Transverse colon (tissue), 4 donors: ENCODE results near the gene RIPOR1. TPM values are rescaled to one million over a fixed set of nuclear protein-coding genes. Genes with fewer than 3 reads are reported as not detected.

Source experiments
- DNase-seq: peaks from one replicate; pipeline ENCODE4 v3.0.0-alpha.2; 2019
- H3K27ac ChIP-seq, 4 donors: fragments of 200-600 bp; sonication (generic); 2 replicates each; pipeline ENCODE4 v1.5.1; 2016 to 2018; ENCODE audit warnings: inconsistent platforms in 4 of 4
- H3K27me3 ChIP-seq: fragments of 200-600 bp; sonication (generic); 2 replicates; pipeline ENCODE4 v1.5.1; 2017; ENCODE audit warnings: inconsistent platforms
- H3K36me3 ChIP-seq, 4 donors: fragments of 200-600 bp; sonication (generic); 2 replicates each; pipeline ENCODE4 v1.5.1; 2017 to 2019; ENCODE audit warnings: inconsistent platforms in 4 of 4
- H3K4me1 ChIP-seq, 4 donors: fragments of 200-600 bp; sonication (generic); 2 replicates each; pipeline ENCODE4 v1.5.1; 2017 to 2020; ENCODE audit warnings: inconsistent platforms in 4 of 4
- H3K4me3 ChIP-seq, 4 donors: fragments of 200-600 bp; sonication (generic); 1 replicate in 1 of 4; 2 replicates in 3 of 4; pipeline versions ENCODE4 v1.5.1 to v1.6.1; 2017 to 2019; ENCODE audit warnings: inconsistent platforms in 4 of 4
- H3K9me3 ChIP-seq, 2 donors: fragments of 200-600 bp; sonication (generic); 2 replicates each; pipeline ENCODE4 v1.5.1; 2017 to 2019; ENCODE audit warnings: inconsistent platforms in 2 of 2
- EP300 ChIP-seq: sonication (generic); formaldehyde crosslinking; IDR thresholded peaks from one replicate; pipeline ENCODE4 v1.6.1; 2017; ENCODE audit warnings: antibody characterized with exemption, low read depth
- POLR2A ChIP-seq: fragments of 450-650 bp; IDR thresholded peaks from one replicate; pipeline ENCODE4 v1.6.1; 2016; ENCODE audit warnings: antibody characterized with exemption, mild to moderate bottlenecking, moderate library complexity
- POLR2AphosphoS5 ChIP-seq, 3 donors: sonication (generic); formaldehyde crosslinking; IDR thresholded peaks; one replicate each; pipeline ENCODE4 v1.6.1; 2016; ENCODE audit warnings: antibody characterized with exemption in 3 of 3
- WGBS, 2 donors: methylation state at CpG; one replicate each; pipeline ENCODE4 v1.1.5; 2018; ENCODE audit warnings: low coverage in 1 of 2; 5-methylcytosine and 5-hydroxymethylcytosine counted together
- in situ Hi-C, 4 donors: fragments of 200-750 bp; cut with MboI; loops; one replicate each; pipeline versions ENCODE4 v1.15.0 to v1.15.1; 2017; ENCODE audit warnings: low sequenced_read_pairs in 3 of 4, low pct_ligation_motif_present in 1 of 4, low pct_unique_long_range_greater_than_20kb in 1 of 4
- intact Hi-C: fragments of 100-400 bp; cut with DNase I; formaldehyde crosslinking; loops from one replicate; pipeline ENCODE4 v1.15.1; 2023; ENCODE audit warnings: low total_unique reads
- total RNA-seq, 4 donors: library from RNA; depleted of rRNA; stranded (reverse); fragments of >200 nt; gene quantifications; one replicate each; pipeline ENCODE4 v1.1.0, GENCODE V29; 2016
- TF ChIP-seq, protein P1 (sequence below), 5 experiments: fragments of 200-600 bp in 3 of 5; fragments of 450-650 bp in 2 of 5; sonication (generic) in 3 of 5; IDR thresholded peaks; 1 replicate in 2 of 5; 2 replicates in 3 of 5; pipeline ENCODE4 v1.5.1; 2016 to 2017; ENCODE audit warnings: antibody characterized with exemption in 5 of 5, inconsistent platforms in 3 of 5, mild to moderate bottlenecking in 2 of 5, moderate library complexity in 1 of 5

The RIPOR1 gene
- total RNA-seq, 4 donors from 2014 or later, result 11.2 to 141 (median 24.1) TPM

DNA sequence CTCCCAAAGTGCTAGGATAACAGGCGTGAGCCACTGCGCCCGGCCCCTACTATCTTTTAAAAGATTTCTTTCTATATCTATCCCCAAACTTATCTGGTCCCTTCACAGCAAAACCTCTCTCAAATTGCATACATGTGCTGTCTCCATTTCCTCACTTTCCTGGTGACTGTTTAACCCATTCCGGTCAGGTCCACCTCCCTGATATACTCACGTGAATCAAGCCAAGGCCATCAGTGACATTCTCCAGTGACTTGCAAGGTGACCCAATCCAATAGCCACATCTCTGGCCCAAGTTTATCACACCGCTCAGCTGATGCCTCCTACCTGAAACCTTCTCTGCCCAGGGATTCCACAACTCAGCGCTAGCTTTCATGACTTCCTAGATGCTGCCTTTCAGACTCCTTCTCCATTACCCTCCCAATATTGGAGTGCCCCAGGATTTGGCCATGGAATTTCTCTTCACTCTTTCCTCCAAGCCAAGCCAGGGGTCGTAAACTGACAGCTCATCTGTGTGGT, 32.3 kb downstream of the RIPOR1 start:
- Histone ChIP-seq H3K4me3 (peak overlapping the region in 2 of 4 donors; percentile 64 to 75), H3K36me3 (no peaks in the 10 kb centered on the region), H3K27me3 (no peaks in the 10 kb centered on the region), H3K4me1 (peaks cover 5 to 26% (median 21%) of the 10 kb centered on the region in 4 donors), H3K9me3 (no peaks in the 10 kb centered on the region), H3K27ac (peak overlapping the region; percentile 97 to 99 (median 98))
- no peak for TF ChIP-seq POLR2AphosphoS5 (IDR thresholded peaks at IDR 0.05)
- TF ChIP-seq, protein P1, sequence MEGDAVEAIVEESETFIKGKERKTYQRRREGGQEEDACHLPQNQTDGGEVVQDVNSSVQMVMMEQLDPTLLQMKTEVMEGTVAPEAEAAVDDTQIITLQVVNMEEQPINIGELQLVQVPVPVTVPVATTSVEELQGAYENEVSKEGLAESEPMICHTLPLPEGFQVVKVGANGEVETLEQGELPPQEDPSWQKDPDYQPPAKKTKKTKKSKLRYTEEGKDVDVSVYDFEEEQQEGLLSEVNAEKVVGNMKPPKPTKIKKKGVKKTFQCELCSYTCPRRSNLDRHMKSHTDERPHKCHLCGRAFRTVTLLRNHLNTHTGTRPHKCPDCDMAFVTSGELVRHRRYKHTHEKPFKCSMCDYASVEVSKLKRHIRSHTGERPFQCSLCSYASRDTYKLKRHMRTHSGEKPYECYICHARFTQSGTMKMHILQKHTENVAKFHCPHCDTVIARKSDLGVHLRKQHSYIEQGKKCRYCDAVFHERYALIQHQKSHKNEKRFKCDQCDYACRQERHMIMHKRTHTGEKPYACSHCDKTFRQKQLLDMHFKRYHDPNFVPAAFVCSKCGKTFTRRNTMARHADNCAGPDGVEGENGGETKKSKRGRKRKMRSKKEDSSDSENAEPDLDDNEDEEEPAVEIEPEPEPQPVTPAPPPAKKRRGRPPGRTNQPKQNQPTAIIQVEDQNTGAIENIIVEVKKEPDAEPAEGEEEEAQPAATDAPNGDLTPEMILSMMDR (IDR thresholded peaks at IDR 0.05), result no peak
- TF ChIP-seq EP300, result no peak
- TF ChIP-seq POLR2A, result no peak
- WGBS, 2 donors, result 75 to 82% methylated on average over 4 to 8 of the region's 8 CpGs
- in situ Hi-C loops (loop anchor here in 2 of 4 donors (25.0 kb wide), 1 partner anchor 101 kb away; the partner anchor contains the start of genes ACD (in 2 of the 2), C16orf86 (in 2 of the 2), ENKD1 (in 2 of the 2) and PARD6A (in 2 of the 2)), intact Hi-C loops (no loop called here)
- DNase-seq, result no peak

DNA sequence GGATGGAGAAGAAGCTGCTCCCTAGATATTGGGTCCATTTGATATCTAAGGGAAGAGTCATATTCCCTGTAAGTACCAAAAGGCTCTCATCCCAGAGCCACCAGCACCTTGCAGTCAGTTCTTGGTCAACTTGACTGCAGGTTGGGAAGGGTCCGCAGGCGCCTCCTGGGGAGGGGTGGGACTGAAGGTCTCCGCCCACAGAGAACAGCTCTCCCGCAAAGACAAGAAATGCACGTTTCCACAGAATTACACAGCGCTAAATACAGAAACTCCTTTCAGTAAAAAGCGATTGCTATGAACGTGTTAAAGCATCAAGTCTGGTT, 32.8 kb downstream of the RIPOR1 start:
- intact Hi-C loops, result no loop called here
- TF ChIP-seq POLR2AphosphoS5 (IDR thresholded peaks at IDR 0.05), result no peak
- TF ChIP-seq EP300, result no peak
- TF ChIP-seq POLR2A, result no peak
- TF ChIP-seq, protein P1 (IDR thresholded peaks at IDR 0.05), result no peak
- WGBS, 2 donors, result 3% methylated on average over 8 of the region's 8 CpGs; no CpG with 5 or more reads in 1 of the 2 donors
- no peaks in the 10 kb centered on the region for H3K36me3 ChIP-seq
- H3K27me3 ChIP-seq, result no peaks in the 10 kb centered on the region
- peaks cover 5 to 29% (median 21%) of the 10 kb centered on the region in 4 donors for H3K4me1 ChIP-seq
- H3K9me3 ChIP-seq, result no peaks in the 10 kb centered on the region
- in situ Hi-C loops, result loop anchor here in 2 of 4 donors (25.0 kb wide), 1 partner anchor 101 kb away; the partner anchor contains the start of genes ACD (in 2 of the 2), C16orf86 (in 2 of the 2), ENKD1 (in 2 of the 2) and PARD6A (in 2 of the 2)
- H3K27ac ChIP-seq, result peak overlapping the region; percentile 97 to 99 (median 98)
- no peak for DNase-seq
- H3K4me3 ChIP-seq, result peak overlapping the region; percentile 49 to 94 (median 70)

DNA sequence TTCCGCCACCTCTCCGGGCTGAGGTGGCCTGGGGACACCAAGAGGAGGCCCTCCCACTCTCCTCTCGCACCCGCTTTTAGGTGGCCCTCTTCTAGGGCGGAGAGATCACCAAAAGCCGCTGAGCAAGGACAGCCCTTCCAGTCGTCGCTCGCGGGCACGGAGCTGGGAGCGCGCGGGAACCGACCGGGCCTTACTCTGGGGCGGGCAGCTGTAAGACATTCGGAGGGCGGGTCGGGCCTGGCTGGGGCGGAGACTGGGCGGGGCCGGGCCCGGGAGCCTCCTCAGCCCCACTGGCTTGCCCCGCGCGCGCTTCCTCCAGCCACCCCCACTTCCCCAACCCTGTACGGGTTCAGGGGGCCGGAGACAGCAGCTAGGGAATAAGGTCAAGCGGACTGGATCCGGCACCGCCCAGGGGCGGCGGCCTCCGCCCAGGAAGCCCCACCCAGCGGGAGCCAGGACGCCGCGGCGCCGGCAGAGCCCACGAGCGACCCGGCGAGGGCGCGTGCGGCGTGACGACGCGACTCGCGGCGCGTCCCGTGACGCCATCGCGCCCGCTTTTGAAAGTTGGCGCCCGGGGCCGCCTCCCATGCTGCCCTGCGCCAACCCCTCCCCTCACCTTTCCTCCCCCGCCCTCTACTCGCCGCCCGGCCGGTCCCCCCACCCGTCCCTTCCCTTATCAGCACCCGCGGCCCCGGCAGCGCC, 33.3 kb downstream of the RIPOR1 start:
- no peaks in the 10 kb centered on the region for H3K27me3 ChIP-seq
- H3K36me3 ChIP-seq, result no peaks in the 10 kb centered on the region
- H3K9me3 ChIP-seq, result no peaks in the 10 kb centered on the region
- intact Hi-C loops (loop anchor here (2.0 kb wide), 1 partner anchor 105 kb away; the partner anchor contains the start of genes C16orf86 and ENKD1), in situ Hi-C loops (loop anchor here in 2 of 4 donors (25.0 kb wide), 1 partner anchor 100 kb away; the partner anchor contains the start of genes ACD (in 2 of the 2), C16orf86 (in 2 of the 2), ENKD1 (in 2 of the 2) and PARD6A (in 2 of the 2))
- H3K4me1 ChIP-seq, result peaks cover 5 to 34% (median 21%) of the 10 kb centered on the region in 4 donors
- peak overlapping the region; percentile 49 to 94 (median 70) for H3K4me3 ChIP-seq
- TF ChIP-seq POLR2AphosphoS5 (IDR thresholded peaks at IDR 0.05) (peak; percentile 68 to 74 (median 71)), POLR2A (peak; percentile 68), EP300 (no peak)
- TF ChIP-seq, protein P1 (IDR thresholded peaks at IDR 0.05), result no peak
- peak; percentile 97 for DNase-seq
- 0% methylated on average over 21 of the region's 76 CpGs; no CpG with 5 or more reads in 1 of the 2 donors for WGBS, 2 donors
- H3K27ac ChIP-seq, result peak overlapping the region; percentile 97 to 99 (median 98)

DNA sequence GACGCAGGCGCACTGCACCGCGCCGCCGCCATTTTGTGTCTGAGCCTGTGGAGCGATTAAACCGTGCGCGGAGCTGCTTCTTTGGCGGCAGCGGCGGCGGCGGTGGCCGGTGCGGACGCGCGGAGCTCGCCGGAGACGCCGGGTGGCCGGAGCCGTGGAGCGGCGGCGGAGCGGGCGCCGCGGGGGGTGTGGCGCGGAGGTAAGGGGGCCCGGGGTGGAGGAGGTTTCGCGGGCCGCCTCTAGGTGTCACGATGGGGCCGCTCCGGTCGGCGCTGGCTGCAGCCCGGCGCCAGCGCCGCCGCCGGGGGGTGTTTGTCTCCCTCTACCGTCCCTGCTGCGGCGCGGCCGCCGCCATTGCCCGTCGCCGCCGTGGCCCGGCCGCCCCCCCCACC, 33.9 kb downstream of the RIPOR1 start, which contains the start of gene CTCF:
Gene CTCF (plus strand): TSS at position 1 of the 392 bp plus-strand sequence. CDS start 48,307 bp downstream, outside the sequence.
- H3K4me1 ChIP-seq, result peaks cover 5 to 35% (median 21%) of the 10 kb centered on the region in 4 donors
- intact Hi-C loops, result loop anchor here (2.0 kb wide), 1 partner anchor 104 kb away; the partner anchor contains the start of genes C16orf86 and ENKD1
- H3K27me3 ChIP-seq, result no peaks in the 10 kb centered on the region
- WGBS, 2 donors, result 0% methylated on average over 33 of the region's 62 CpGs; no CpG with 5 or more reads in 1 of the 2 donors
- in situ Hi-C loops, result loop anchor here in 2 of 4 donors (25.0 kb wide), 1 partner anchor 100 kb away; the partner anchor contains the start of genes ACD (in 2 of the 2), C16orf86 (in 2 of the 2), ENKD1 (in 2 of the 2) and PARD6A (in 2 of the 2)
- H3K4me3 ChIP-seq, result peak within 1 kb of the TSS; percentile 64 to 94 (median 81)
- DNase-seq, result peak; percentile 88
- TF ChIP-seq EP300 (no peak), POLR2AphosphoS5 (IDR thresholded peaks at IDR 0.05) (peak in 1 of 3 donors; percentile 1)
- TF ChIP-seq, protein P1 (IDR thresholded peaks at IDR 0.05), result peak in 3 of 5 experiments; percentile 26 to 64 (median 58)
- H3K36me3 ChIP-seq, result no peaks in the 10 kb centered on the region
- peak within 1 kb of the TSS; percentile 97 to 99 (median 98) for H3K27ac ChIP-seq
- no peaks in the 10 kb centered on the region for H3K9me3 ChIP-seq
